ENCODE data around the gene DHX9.

DNA sequence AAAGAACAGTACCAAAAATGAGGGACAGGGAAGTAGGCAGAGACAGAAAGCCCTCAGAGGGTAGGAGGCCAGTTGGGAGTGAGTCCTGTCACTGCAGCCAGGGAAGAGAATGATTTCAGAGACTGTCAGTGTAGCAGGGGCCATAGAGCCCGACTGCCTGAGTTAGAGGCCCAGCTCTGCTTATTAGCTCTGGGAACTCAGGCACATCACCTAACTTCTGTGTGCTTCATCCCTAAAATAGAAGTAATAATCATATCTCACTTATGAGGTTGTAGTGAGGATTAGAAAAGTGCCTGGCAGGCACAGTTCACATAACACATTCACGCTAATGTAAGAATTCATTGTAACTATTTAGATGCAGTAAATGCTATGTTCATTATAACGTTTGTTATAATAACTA lies 31.2 kb upstream of the DHX9 start:
- TF ChIP-seq CTCF (IDR thresholded peaks at IDR 0.05) (no peak), POLR2AphosphoS2 (conservative IDR thresholded peaks at IDR 0.05; ENCODE audit: low read length) (no peak), CHD4 (IDR thresholded peaks at IDR 0.05; ENCODE audit: borderline replicate concordance) (no peak), POLR2A (IDR thresholded peaks at IDR 0.05; ENCODE audit: low read length) (no peak), KDM1A (IDR thresholded peaks at IDR 0.05; ENCODE audit: low read depth) (no peak), CHD2 (IDR thresholded peaks at IDR 0.05; ENCODE audit: low read length, partially characterized antibody) (no peak), EP300 (IDR thresholded peaks at IDR 0.05) (no peak), BHLHE40 (IDR thresholded peaks at IDR 0.05; ENCODE audit: low read depth, low read length) (no peak)
- TF ChIP-seq, protein P1, sequence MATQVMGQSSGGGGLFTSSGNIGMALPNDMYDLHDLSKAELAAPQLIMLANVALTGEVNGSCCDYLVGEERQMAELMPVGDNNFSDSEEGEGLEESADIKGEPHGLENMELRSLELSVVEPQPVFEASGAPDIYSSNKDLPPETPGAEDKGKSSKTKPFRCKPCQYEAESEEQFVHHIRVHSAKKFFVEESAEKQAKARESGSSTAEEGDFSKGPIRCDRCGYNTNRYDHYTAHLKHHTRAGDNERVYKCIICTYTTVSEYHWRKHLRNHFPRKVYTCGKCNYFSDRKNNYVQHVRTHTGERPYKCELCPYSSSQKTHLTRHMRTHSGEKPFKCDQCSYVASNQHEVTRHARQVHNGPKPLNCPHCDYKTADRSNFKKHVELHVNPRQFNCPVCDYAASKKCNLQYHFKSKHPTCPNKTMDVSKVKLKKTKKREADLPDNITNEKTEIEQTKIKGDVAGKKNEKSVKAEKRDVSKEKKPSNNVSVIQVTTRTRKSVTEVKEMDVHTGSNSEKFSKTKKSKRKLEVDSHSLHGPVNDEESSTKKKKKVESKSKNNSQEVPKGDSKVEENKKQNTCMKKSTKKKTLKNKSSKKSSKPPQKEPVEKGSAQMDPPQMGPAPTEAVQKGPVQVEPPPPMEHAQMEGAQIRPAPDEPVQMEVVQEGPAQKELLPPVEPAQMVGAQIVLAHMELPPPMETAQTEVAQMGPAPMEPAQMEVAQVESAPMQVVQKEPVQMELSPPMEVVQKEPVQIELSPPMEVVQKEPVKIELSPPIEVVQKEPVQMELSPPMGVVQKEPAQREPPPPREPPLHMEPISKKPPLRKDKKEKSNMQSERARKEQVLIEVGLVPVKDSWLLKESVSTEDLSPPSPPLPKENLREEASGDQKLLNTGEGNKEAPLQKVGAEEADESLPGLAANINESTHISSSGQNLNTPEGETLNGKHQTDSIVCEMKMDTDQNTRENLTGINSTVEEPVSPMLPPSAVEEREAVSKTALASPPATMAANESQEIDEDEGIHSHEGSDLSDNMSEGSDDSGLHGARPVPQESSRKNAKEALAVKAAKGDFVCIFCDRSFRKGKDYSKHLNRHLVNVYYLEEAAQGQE (IDR thresholded peaks at IDR 0.05): no peak
